Neuronal stem cell (in vitro differentiated cells): ENCODE measurements around the gene HELZ.

Source experiments
- DNase-seq: peaks from one replicate; pipeline ENCODE4 v3.0.0-alpha.2; 2013; ENCODE audit warnings: low spot score
- H2AFZ ChIP-seq: one replicate; pipeline ENCODE4 v1.6.1; 2013; ENCODE audit warnings: mild to moderate bottlenecking, low read length, inconsistent platforms
- H2AK5ac ChIP-seq: 2 replicates; pipeline ENCODE4 v1.6.1; 2013; ENCODE audit warnings: low read depth, mild to moderate bottlenecking, inconsistent platforms, low read length, moderate library complexity, mixed read lengths
- H2BK120ac ChIP-seq: 2 replicates; pipeline ENCODE4 v1.6.1; 2013; ENCODE audit warnings: low read depth, mild to moderate bottlenecking, inconsistent platforms, low read length, moderate library complexity, mixed read lengths
- H2BK12ac ChIP-seq: one replicate; pipeline ENCODE4 v1.6.1; 2013; ENCODE audit warnings: low read length, inconsistent platforms
- H2BK15ac ChIP-seq: 2 replicates; pipeline ENCODE4 v1.6.1; 2013; ENCODE audit warnings: mild to moderate bottlenecking, low read length, inconsistent platforms, mixed read lengths
- H2BK5ac ChIP-seq: one replicate; pipeline ENCODE4 v1.6.1; 2013; ENCODE audit warnings: inconsistent platforms, mild to moderate bottlenecking, low read length, moderate library complexity
- H3K14ac ChIP-seq: one replicate; pipeline ENCODE4 v1.6.1; 2013; ENCODE audit warnings: low read length, inconsistent platforms
- H3K18ac ChIP-seq: 2 replicates; pipeline ENCODE4 v1.6.1; 2013; ENCODE audit warnings: low read length, inconsistent platforms
- H3K23ac ChIP-seq: 2 replicates; pipeline ENCODE4 v1.6.1; 2013; ENCODE audit warnings: low read depth, mild to moderate bottlenecking, mixed read lengths, low read length, inconsistent platforms; ENCODE audit not compliant: poor library complexity
- H3K27ac ChIP-seq: replicated peaks from 3 replicates; pipeline ENCODE4 v1.5.1; 2013; ENCODE audit warnings: low read length, inconsistent platforms
- H3K27me3 ChIP-seq, 3 experiments: 2 replicates each; pipeline ENCODE4 v1.6.1; 2013; ENCODE audit warnings: low read length in 3 of 3, mild to moderate bottlenecking in 2 of 3, inconsistent platforms in 1 of 3, low read depth in 1 of 3, mixed read lengths in 1 of 3, moderate library complexity in 1 of 3; ENCODE audit not compliant: control insufficient read depth in 3 of 3, insufficient read depth in 3 of 3
- H3K36me3 ChIP-seq, 2 donors: replicated peaks in 1 of 2; 2 replicates each; pipeline ENCODE4 v1.6.1; 2013; ENCODE audit warnings: low read length in 2 of 2; ENCODE audit not compliant: control insufficient read depth in 2 of 2, insufficient read depth in 2 of 2
- H3K4ac ChIP-seq: 2 replicates; pipeline ENCODE4 v1.6.1; 2013; ENCODE audit warnings: inconsistent platforms, mild to moderate bottlenecking, low read length, moderate library complexity
- H3K4me1 ChIP-seq, 2 donors: 1 replicate in 1 of 2; 2 replicates in 1 of 2; pipeline ENCODE4 v1.6.1; 2013; ENCODE audit warnings: low read length in 2 of 2, low read depth in 1 of 2; ENCODE audit not compliant: control insufficient read depth in 2 of 2, insufficient read depth in 1 of 2
- H3K4me2 ChIP-seq: one replicate; pipeline ENCODE4 v1.6.1; 2013; ENCODE audit warnings: mild to moderate bottlenecking, low read length, inconsistent platforms; ENCODE audit not compliant: insufficient read depth, poor library complexity, severe bottlenecking
- H3K4me3 ChIP-seq, 2 donors: 2 replicates each; pipeline ENCODE4 v1.5.1; 2013; ENCODE audit warnings: low read length in 2 of 2, mild to moderate bottlenecking in 2 of 2, inconsistent platforms in 1 of 2, moderate library complexity in 1 of 2
- H3K79me1 ChIP-seq: one replicate; pipeline ENCODE4 v1.6.1; 2013; ENCODE audit warnings: low read depth, mild to moderate bottlenecking, inconsistent platforms, low read length, moderate library complexity
- H3K9ac ChIP-seq: one replicate; pipeline ENCODE4 v1.6.1; 2013; ENCODE audit warnings: mild to moderate bottlenecking, low read depth, low read length, inconsistent platforms; ENCODE audit not compliant: poor library complexity
- H3K9me3 ChIP-seq, 2 donors: replicated peaks in 1 of 2; 2 replicates each; pipeline versions ENCODE3 to v1.6.1; 2013; ENCODE audit warnings: low read length in 2 of 2, mild to moderate bottlenecking in 2 of 2, inconsistent platforms in 1 of 2, low read depth in 1 of 2, mixed read lengths in 1 of 2, moderate library complexity in 1 of 2; ENCODE audit not compliant: control insufficient read depth in 2 of 2, insufficient read depth in 1 of 2
- H4K8ac ChIP-seq: one replicate; pipeline ENCODE4 v1.6.1; 2013; ENCODE audit warnings: low read depth, mild to moderate bottlenecking, inconsistent platforms, low read length, moderate library complexity
- H4K91ac ChIP-seq: one replicate; pipeline ENCODE4 v1.6.1; 2013; ENCODE audit warnings: low read length, low read depth, mild to moderate bottlenecking, inconsistent platforms; ENCODE audit not compliant: poor library complexity
- WGBS, 2 donors: extraction: QIAGEN DNeasy Blood & Tissue Kit; methylation state at CpG; one replicate each; pipeline ENCODE4 v1.1.7; 2013; ENCODE audit warnings: missing lambda C conversion rate in 2 of 2, mixed read lengths in 1 of 2; ENCODE audit not compliant: insufficient read length in 2 of 2, insufficient replicate concordance in 1 of 2; ENCODE audit errors: extremely low coverage in 2 of 2; 5-methylcytosine and 5-hydroxymethylcytosine counted together

Gene HELZ

GRCh38 chr17:67171560-67171959, 73.4 kb downstream of the HELZ start:
- WGBS, 2 donors, result no CpG with 5 or more reads among the region's 4 CpGs
- no peak overlapping the region for H3K14ac ChIP-seq

GRCh38 chr17:67168496-67168895, 76.5 kb downstream of the HELZ start:
- no peak overlapping the region for H3K9ac ChIP-seq
- H3K79me1 ChIP-seq, result no peaks in the 10 kb centered on the region
- H3K18ac ChIP-seq, result no peak overlapping the region
- H2BK5ac ChIP-seq, result no peak overlapping the region
- no peak overlapping the region for H2BK120ac ChIP-seq
- no peak overlapping the region for H2AFZ ChIP-seq
- H3K27ac ChIP-seq, result no peak overlapping the region
- no peaks in the 10 kb centered on the region for H3K4me1 ChIP-seq
- H3K36me3 ChIP-seq, result peaks cover 4 to 60% of the 10 kb centered on the region in 2 donors
- WGBS, 2 donors, result no CpG with 5 or more reads among the region's 4 CpGs
- H2BK15ac ChIP-seq, result no peak overlapping the region
- H2BK12ac ChIP-seq, result no peak overlapping the region
- H4K91ac ChIP-seq, result no peak overlapping the region
- H4K8ac ChIP-seq, result no peak overlapping the region
- no peak overlapping the region for H3K4me3 ChIP-seq
- H3K14ac ChIP-seq, result no peak overlapping the region
- no peak overlapping the region for H3K4me2 ChIP-seq
- H3K9me3 ChIP-seq, result no peaks in the 10 kb centered on the region
- no peaks in the 10 kb centered on the region for H3K27me3 ChIP-seq
- H3K4ac ChIP-seq, result no peak overlapping the region
- H2AK5ac ChIP-seq, result no peak overlapping the region
- no peak overlapping the region for H3K23ac ChIP-seq
- DNase-seq, result no peak

More at GRCh38 chr17:67171560-67171959, 73.4 kb downstream of the HELZ start:
- H2BK120ac ChIP-seq, result no peak overlapping the region
- no peaks in the 10 kb centered on the region for H3K27me3 ChIP-seq
- no peaks in the 10 kb centered on the region for H3K4me1 ChIP-seq
- no peak overlapping the region for H2BK5ac ChIP-seq
- H3K4ac ChIP-seq, result no peak overlapping the region
- H4K8ac ChIP-seq, result no peak overlapping the region
- H4K91ac ChIP-seq, result no peak overlapping the region
- DNase-seq, result no peak
- no peaks in the 10 kb centered on the region for H3K79me1 ChIP-seq
- no peak overlapping the region for H2BK15ac ChIP-seq
- H3K4me2 ChIP-seq, result no peak overlapping the region
- no peak overlapping the region for H3K18ac ChIP-seq
- H3K27ac ChIP-seq, result no peak overlapping the region
- H3K36me3 ChIP-seq, result peaks cover 1 to 54% of the 10 kb centered on the region in 2 donors
- H2BK12ac ChIP-seq, result no peak overlapping the region
- H3K9ac ChIP-seq, result no peak overlapping the region
- no peaks in the 10 kb centered on the region for H3K9me3 ChIP-seq
- H3K4me3 ChIP-seq, result no peak overlapping the region
- H2AK5ac ChIP-seq, result no peak overlapping the region
- H2AFZ ChIP-seq, result no peak overlapping the region
- H3K23ac ChIP-seq, result no peak overlapping the region

- no peaks in the 10 kb centered on the region for H3K27me3 ChIP-seq
These were observed 79.8 kb downstream of the HELZ start for GRCh38 chr17:67165201-67165600.

GRCh38 chr17:67164302-67164701, 80.7 kb downstream of the HELZ start:
- Histone ChIP-seq H3K79me1 (no peaks in the 10 kb centered on the region), H2AFZ (no peak overlapping the region), H2BK5ac (no peak overlapping the region), H3K36me3 (peaks cover 6 to 74% of the 10 kb centered on the region in 2 donors), H4K8ac (no peak overlapping the region), H3K4me3 (no peak overlapping the region), H3K18ac (no peak overlapping the region), H2BK15ac (no peak overlapping the region), H3K9ac (no peak overlapping the region), H3K27me3 (no peaks in the 10 kb centered on the region), H4K91ac (no peak overlapping the region), H3K4ac (no peak overlapping the region), H3K4me2 (no peak overlapping the region), H2BK12ac (no peak overlapping the region), H3K23ac (no peak overlapping the region), H3K9me3 (peaks cover 0 to 2% of the 10 kb centered on the region in 2 donors), H2BK120ac (no peak overlapping the region), H3K14ac (no peak overlapping the region), H2AK5ac (no peak overlapping the region), H3K27ac (no peak overlapping the region), H3K4me1 (no peaks in the 10 kb centered on the region)
- no CpG with 5 or more reads among the region's 2 CpGs for WGBS, 2 donors
- no peak for DNase-seq

More at GRCh38 chr17:67165201-67165600, 79.8 kb downstream of the HELZ start:
- H2AK5ac ChIP-seq, result no peak overlapping the region
- H3K4me3 ChIP-seq, result no peak overlapping the region
- no peak overlapping the region for H3K4me2 ChIP-seq
- no peak overlapping the region for H4K8ac ChIP-seq
- no CpG with 5 or more reads among the region's 6 CpGs for WGBS, 2 donors
- H3K9ac ChIP-seq, result no peak overlapping the region
- no peak overlapping the region for H3K23ac ChIP-seq
- H3K14ac ChIP-seq, result no peak overlapping the region
- no peak overlapping the region for H3K18ac ChIP-seq
- peaks cover 0 to 2% of the 10 kb centered on the region in 2 donors for H3K9me3 ChIP-seq
- H3K4ac ChIP-seq, result no peak overlapping the region
- no peak overlapping the region for H2BK120ac ChIP-seq
- H4K91ac ChIP-seq, result no peak overlapping the region
- no peak for DNase-seq
- no peak overlapping the region for H3K27ac ChIP-seq
- H2BK15ac ChIP-seq, result no peak overlapping the region
- H2BK5ac ChIP-seq, result no peak overlapping the region
- peaks cover 6 to 69% of the 10 kb centered on the region in 2 donors for H3K36me3 ChIP-seq
- no peak overlapping the region for H2AFZ ChIP-seq
- no peaks in the 10 kb centered on the region for H3K79me1 ChIP-seq
- H2BK12ac ChIP-seq, result no peak overlapping the region
- H3K4me1 ChIP-seq, result no peaks in the 10 kb centered on the region
